GM12872 (cell line): Measurements from ENCODE around the gene ZNF747.
A peak's percentile ranks its signal among the peaks of the same experiment; 100 is the strongest.

Source experiments
- CTCF ChIP-seq: IDR thresholded peaks from 3 replicates; pipeline ENCODE4 v1.5.1; 2011; ENCODE audit warnings: low read depth, mild to moderate bottlenecking, low read length, moderate library complexity; ENCODE audit not compliant: insufficient read depth

Gene ZNF747

GRCh38 chr16:30484887-30485286, 49.8 kb downstream of the ZNF747 start:
- no peak for TF ChIP-seq CTCF

GRCh38 chr16:30482366-30482765, 52.3 kb downstream of the ZNF747 start:
- TF ChIP-seq CTCF: peak; percentile 34; the same call in 2 of the 3 replicates

GRCh38 chr16:30481381-30481780, 53.3 kb downstream of the ZNF747 start:
- TF ChIP-seq CTCF: no peak
